GM23338 (cell line): ENCODE data around the gene FAM13C.

Source experiments
- EZH2phosphoT487 ChIP-seq: fragments of 200-600 bp; sonication (generic); IDR thresholded peaks from one replicate; pipeline ENCODE4 v1.8.1; 2018; ENCODE audit warnings: antibody characterized with exemption; ENCODE audit not compliant: unreplicated experiment
- POLR2AphosphoS5 ChIP-seq: IDR thresholded peaks from 2 replicates; pipeline ENCODE4 v1.6.1; 2016; ENCODE audit warnings: antibody characterized with exemption, low read depth
- TF ChIP-seq, protein P1 (sequence below), 2 experiments: fragments of 200-600 bp in 1 of 2; sonication (generic) in 1 of 2; conservative IDR thresholded peaks; 2 replicates each; pipeline versions ENCODE4 v1.5.1 to v1.6.1; 2016 to 2017; ENCODE audit warnings: antibody characterized with exemption in 2 of 2, low read depth in 2 of 2, mild to moderate bottlenecking in 2 of 2, moderate library complexity in 1 of 2

DNA sequence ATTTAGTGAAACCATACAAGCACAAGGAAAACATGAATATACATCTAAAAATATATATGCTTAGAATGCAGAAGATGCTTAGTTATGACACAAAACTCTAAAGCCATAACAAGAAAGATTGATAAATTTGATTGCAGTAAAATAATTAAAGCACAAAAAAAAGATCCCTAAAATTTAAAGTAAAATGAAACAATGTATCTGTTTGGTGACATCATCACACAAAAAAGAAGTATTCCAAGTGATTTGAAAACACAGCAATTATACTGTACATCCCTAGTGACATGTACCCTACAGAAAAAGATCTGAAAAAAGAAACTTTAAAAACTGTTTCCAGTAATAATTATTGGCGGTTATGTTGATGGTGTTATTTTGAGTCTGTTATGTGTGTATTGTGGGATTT, 148.2 kb downstream of the FAM13C start:
- TF ChIP-seq, protein P1, sequence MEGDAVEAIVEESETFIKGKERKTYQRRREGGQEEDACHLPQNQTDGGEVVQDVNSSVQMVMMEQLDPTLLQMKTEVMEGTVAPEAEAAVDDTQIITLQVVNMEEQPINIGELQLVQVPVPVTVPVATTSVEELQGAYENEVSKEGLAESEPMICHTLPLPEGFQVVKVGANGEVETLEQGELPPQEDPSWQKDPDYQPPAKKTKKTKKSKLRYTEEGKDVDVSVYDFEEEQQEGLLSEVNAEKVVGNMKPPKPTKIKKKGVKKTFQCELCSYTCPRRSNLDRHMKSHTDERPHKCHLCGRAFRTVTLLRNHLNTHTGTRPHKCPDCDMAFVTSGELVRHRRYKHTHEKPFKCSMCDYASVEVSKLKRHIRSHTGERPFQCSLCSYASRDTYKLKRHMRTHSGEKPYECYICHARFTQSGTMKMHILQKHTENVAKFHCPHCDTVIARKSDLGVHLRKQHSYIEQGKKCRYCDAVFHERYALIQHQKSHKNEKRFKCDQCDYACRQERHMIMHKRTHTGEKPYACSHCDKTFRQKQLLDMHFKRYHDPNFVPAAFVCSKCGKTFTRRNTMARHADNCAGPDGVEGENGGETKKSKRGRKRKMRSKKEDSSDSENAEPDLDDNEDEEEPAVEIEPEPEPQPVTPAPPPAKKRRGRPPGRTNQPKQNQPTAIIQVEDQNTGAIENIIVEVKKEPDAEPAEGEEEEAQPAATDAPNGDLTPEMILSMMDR (conservative IDR thresholded peaks at IDR 0.05; ENCODE audit: low read depth in 2 of 2), result no peak
- no peak for TF ChIP-seq POLR2AphosphoS5
- no peak for TF ChIP-seq EZH2phosphoT487
